Amniotic epithelial cell (primary cell): ENCODE data around the gene BMPR1A.
"Not testable (repeated sequence)": the region's sequence is repeated elsewhere in the genome, so short reads cannot be mapped to it uniquely, and the experiment has no call there.

ENCODE experiments used
- DNase-seq: peaks from one replicate; pipeline ENCODE4 v3.0.0-alpha.2; 2010; ENCODE audit warnings: low read depth

The BMPR1A gene

GRCh38 chr10:86888585-86889381, 132.4 kb downstream of the BMPR1A start:
- DNase-seq, result peak; percentile 56

GRCh38 chr10:86889997-86890396, 133.6 kb downstream of the BMPR1A start:
- DNase-seq, result no peak

- DNase-seq, result no peak
These were observed 142.1 kb downstream of the BMPR1A start for GRCh38 chr10:86898511-86898910.

GRCh38 chr10:86899132-86899531, 142.7 kb downstream of the BMPR1A start:
- DNase-seq, result no peak

GRCh38 chr10:86899670-86900276, 143.4 kb downstream of the BMPR1A start:
- peak; percentile 68 for DNase-seq

- DNase-seq, result peak; percentile 78
These were observed 144.5 kb downstream of the BMPR1A start for GRCh38 chr10:86900955-86901354.

- DNase-seq, result no peak
These were observed 148.2 kb downstream of the BMPR1A start for GRCh38 chr10:86904600-86904999.

GRCh38 chr10:86905429-86905828, 149.0 kb downstream of the BMPR1A start:
- DNase-seq, result no peak

GRCh38 chr10:86914734-86915133, 158.3 kb downstream of the BMPR1A start:
- peak; percentile 9 for DNase-seq

- peak; percentile 54 for DNase-seq
These were observed 161.6 kb downstream of the BMPR1A start for GRCh38 chr10:86918022-86918471.

- no peak for DNase-seq
These were observed 166.1 kb downstream of the BMPR1A start for GRCh38 chr10:86922553-86922961.

GRCh38 chr10:86929468-86930380, 173.3 kb downstream of the BMPR1A start:
- no peak for DNase-seq

- DNase-seq, result peak; percentile 80
These were observed 175.5 kb downstream of the BMPR1A start for GRCh38 chr10:86931872-86932271.

GRCh38 chr10:86932674-86933073, 176.3 kb downstream of the BMPR1A start:
- no peak for DNase-seq

GRCh38 chr10:86934162-86934711, 177.8 kb downstream of the BMPR1A start:
- not testable (repeated sequence) for DNase-seq

GRCh38 chr10:86936661-86937501, 180.5 kb downstream of the BMPR1A start:
- peak; percentile 34 for DNase-seq

GRCh38 chr10:86937502-86938154, 181.2 kb downstream of the BMPR1A start:
- no peak for DNase-seq

- no peak for DNase-seq
These were observed 181.8 kb downstream of the BMPR1A start for GRCh38 chr10:86938260-86938659.

GRCh38 chr10:86940076-86940475, 183.7 kb downstream of the BMPR1A start:
- not testable (repeated sequence) for DNase-seq

- no peak for DNase-seq
These were observed 184.3 kb downstream of the BMPR1A start for GRCh38 chr10:86940677-86941076.

GRCh38 chr10:86941426-86941825, 185.0 kb downstream of the BMPR1A start:
- no peak for DNase-seq
